Measurements from ENCODE around the gene HUS1B. TPM values are rescaled to one million over a fixed set of nuclear protein-coding genes. Genes with fewer than 3 reads are reported as not detected.

Gene HUS1B
- total RNA-seq, 1 donor from 2014 or later = 1.1 TPM

- H3K9me3 Mint-ChIP-seq (ENCODE audit: unreplicated experiment) = peaks cover 1% of the 10 kb centered on the region
- no peak for DNase-seq
- H3K36me3 Mint-ChIP-seq (ENCODE audit: unreplicated experiment) = no peaks in the 10 kb centered on the region
- no peak overlapping the region for H3K4me3 Mint-ChIP-seq (ENCODE audit: unreplicated experiment)
- H3K27ac Mint-ChIP-seq (ENCODE audit: unreplicated experiment) = no peak overlapping the region
- peaks cover 17% of the 10 kb centered on the region for H3K4me1 Mint-ChIP-seq (ENCODE audit: low read depth, unreplicated experiment)
- no peak for TF ChIP-seq CTCF (IDR thresholded peaks at IDR 0.05; ENCODE audit: partially characterized antibody, unreplicated experiment)
- peaks cover 2% of the 10 kb centered on the region for H3K27me3 Mint-ChIP-seq (ENCODE audit: unreplicated experiment)
Observed at GRCh38 chr6:626236-626635, 30.7 kb downstream of the HUS1B start.

- Mint-ChIP-seq H3K4me3 (ENCODE audit: unreplicated experiment) (no peak overlapping the region), H3K9me3 (ENCODE audit: unreplicated experiment) (peaks cover 1% of the 10 kb centered on the region), H3K27me3 (ENCODE audit: unreplicated experiment) (peaks cover 3% of the 10 kb centered on the region), H3K27ac (ENCODE audit: unreplicated experiment) (peak overlapping the region; percentile 57), H3K4me1 (ENCODE audit: low read depth, unreplicated experiment) (peaks cover 23% of the 10 kb centered on the region), H3K36me3 (ENCODE audit: unreplicated experiment) (no peaks in the 10 kb centered on the region)
- no peak for DNase-seq
- no peak for TF ChIP-seq CTCF (IDR thresholded peaks at IDR 0.05; ENCODE audit: partially characterized antibody, unreplicated experiment)
Observed at GRCh38 chr6:624979-625378, 31.9 kb downstream of the HUS1B start.

GRCh38 chr6:622462-622861, 34.4 kb downstream of the HUS1B start:
- Mint-ChIP-seq H3K36me3 (ENCODE audit: unreplicated experiment) (no peaks in the 10 kb centered on the region), H3K27ac (ENCODE audit: unreplicated experiment) (no peak overlapping the region), H3K4me3 (ENCODE audit: unreplicated experiment) (no peak overlapping the region), H3K27me3 (ENCODE audit: unreplicated experiment) (peaks cover 4% of the 10 kb centered on the region), H3K9me3 (ENCODE audit: unreplicated experiment) (peaks cover 2% of the 10 kb centered on the region), H3K4me1 (ENCODE audit: low read depth, unreplicated experiment) (peaks cover 25% of the 10 kb centered on the region)
- TF ChIP-seq CTCF (IDR thresholded peaks at IDR 0.05; ENCODE audit: partially characterized antibody, unreplicated experiment) = no peak
- no peak for DNase-seq

- Mint-ChIP-seq H3K36me3 (ENCODE audit: unreplicated experiment) (no peaks in the 10 kb centered on the region), H3K9me3 (ENCODE audit: unreplicated experiment) (peaks cover 3% of the 10 kb centered on the region), H3K4me3 (ENCODE audit: unreplicated experiment) (no peak overlapping the region), H3K4me1 (ENCODE audit: low read depth, unreplicated experiment) (peaks cover 25% of the 10 kb centered on the region), H3K27me3 (ENCODE audit: unreplicated experiment) (peaks cover 4% of the 10 kb centered on the region), H3K27ac (ENCODE audit: unreplicated experiment) (no peak overlapping the region)
- TF ChIP-seq CTCF (IDR thresholded peaks at IDR 0.05; ENCODE audit: partially characterized antibody, unreplicated experiment) = no peak
- DNase-seq = no peak
Observed at GRCh38 chr6:621931-622330, 35.0 kb downstream of the HUS1B start.

GRCh38 chr6:620950-621349, 36.0 kb downstream of the HUS1B start:
- peaks cover 21% of the 10 kb centered on the region for H3K4me1 Mint-ChIP-seq (ENCODE audit: low read depth, unreplicated experiment)
- peaks cover 2% of the 10 kb centered on the region for H3K36me3 Mint-ChIP-seq (ENCODE audit: unreplicated experiment)
- peaks cover 3% of the 10 kb centered on the region for H3K9me3 Mint-ChIP-seq (ENCODE audit: unreplicated experiment)
- TF ChIP-seq CTCF (IDR thresholded peaks at IDR 0.05; ENCODE audit: partially characterized antibody, unreplicated experiment) = no peak
- no peak overlapping the region for H3K4me3 Mint-ChIP-seq (ENCODE audit: unreplicated experiment)
- no peak overlapping the region for H3K27ac Mint-ChIP-seq (ENCODE audit: unreplicated experiment)
- DNase-seq = no peak
- H3K27me3 Mint-ChIP-seq (ENCODE audit: unreplicated experiment) = peaks cover 4% of the 10 kb centered on the region

Measured in glutamatergic neuron (in vitro differentiated cells).